Cardiac muscle cell (in vitro differentiated cells and primary cell): ENCODE data around the gene FAM227A. TPM values are rescaled to one million over a fixed set of nuclear protein-coding genes. Genes with fewer than 3 reads are reported as not detected.

Source experiments
- DNase-seq, 2 donors: peaks; one replicate each; pipeline versions ENCODE4 v3.0.0 to v3.0.0-alpha.2; 2010 to 2017; ENCODE audit warnings: low read depth in 1 of 2, low spot score in 1 of 2
- H3K27ac ChIP-seq: fragments of 200-600 bp; sonication (generic); 2 replicates; pipeline ENCODE4 v1.5.1; 2016
- H3K27me3 ChIP-seq: fragments of 200-600 bp; sonication (generic); 2 replicates; pipeline ENCODE4 v1.6.0; 2016; ENCODE audit warnings: control low read depth
- H3K36me3 ChIP-seq: fragments of 200-600 bp; sonication (generic); 2 replicates; pipeline ENCODE4 v1.5.1; 2016; ENCODE audit warnings: control low read depth
- H3K4me1 ChIP-seq: fragments of 200-600 bp; sonication (generic); 2 replicates; pipeline ENCODE4 v1.8.1; 2017; ENCODE audit warnings: low read depth, mild to moderate bottlenecking, mixed run types
- H3K4me3 ChIP-seq: fragments of 200-600 bp; sonication (generic); 2 replicates; pipeline ENCODE4 v1.5.1; 2016; ENCODE audit warnings: mild to moderate bottlenecking
- H3K9me3 ChIP-seq: fragments of 200-600 bp; sonication (generic); 2 replicates; pipeline ENCODE4 v1.5.1; 2017; ENCODE audit warnings: low read depth, mild to moderate bottlenecking, control low read depth
- CTCF ChIP-seq: IDR thresholded peaks from 2 replicates; pipeline ENCODE4 v1.5.1; 2012; ENCODE audit warnings: low read depth, mild to moderate bottlenecking, low read length
- polyA plus RNA-seq: library from polyadenylated mRNA; unstranded; fragments of >200 nt; fragmentation: Nextera tagmentation; extraction: Ambion mirVana; gene quantifications from 2 replicates; pipeline ENCODE4 v1.2.1, GENCODE V29; 2016
- total RNA-seq: library from RNA; depleted of rRNA; stranded (reverse); fragments of >200 nt; gene quantifications from 2 replicates; pipeline ENCODE4 v1.2.3, GENCODE V29; 2016

The FAM227A gene
- total and polyA plus RNA-seq, 2 experiments from 2014 or later, result 4.5 to 7.4 TPM

- no peak for TF ChIP-seq CTCF
- no peaks in the 10 kb centered on the region for H3K27me3 ChIP-seq
Observed at GRCh38 chr22:38549101-38549894, 106.9 kb downstream of the FAM227A start.

GRCh38 chr22:38540701-38541100, 115.5 kb downstream of the FAM227A start:
- TF ChIP-seq CTCF, result no peak
- DNase-seq, result no peak
- no peaks in the 10 kb centered on the region for H3K27me3 ChIP-seq
- H3K4me1 ChIP-seq, result no peaks in the 10 kb centered on the region
- no peaks in the 10 kb centered on the region for H3K9me3 ChIP-seq
- H3K36me3 ChIP-seq, result no peaks in the 10 kb centered on the region
- no peak overlapping the region for H3K4me3 ChIP-seq
- H3K27ac ChIP-seq, result no peak overlapping the region

More at GRCh38 chr22:38549101-38549894, 106.9 kb downstream of the FAM227A start:
- Histone ChIP-seq H3K4me3 (no peak overlapping the region), H3K9me3 (no peaks in the 10 kb centered on the region), H3K36me3 (no peaks in the 10 kb centered on the region), H3K27ac (no peak overlapping the region), H3K4me1 (no peaks in the 10 kb centered on the region)
- DNase-seq, result no peak

- H3K27me3 ChIP-seq, result no peaks in the 10 kb centered on the region
- TF ChIP-seq CTCF, result no peak
- no peaks in the 10 kb centered on the region for H3K36me3 ChIP-seq
- H3K9me3 ChIP-seq, result no peaks in the 10 kb centered on the region
- no peaks in the 10 kb centered on the region for H3K4me1 ChIP-seq
- H3K4me3 ChIP-seq, result no peak overlapping the region
- H3K27ac ChIP-seq, result no peak overlapping the region
- DNase-seq, result no peak
Observed at GRCh38 chr22:38531251-38531938, 124.8 kb downstream of the FAM227A start.

Other genes with a start within 250 kb of the FAM227A start
- 19.3 and 27.5 TPM in 2 replicates for gene KCNJ4, start 201.2 kb downstream of the FAM227A start, total RNA-seq
- gene KCNJ4, start 201.2 kb downstream of the FAM227A start, polyA plus RNA-seq, result 3.2 and 4.9 TPM in 2 replicates
- 13.1 and 19.7 TPM in 2 replicates for gene KDELR3, start 188.3 kb downstream of the FAM227A start, total RNA-seq
- gene KDELR3, start 188.3 kb downstream of the FAM227A start, polyA plus RNA-seq, result 21.8 and 26.5 TPM in 2 replicates
- gene DDX17, start 150.1 kb downstream of the FAM227A start, total RNA-seq, result 682 and 855 TPM in 2 replicates
- 53.7 and 60.4 TPM in 2 replicates for gene DDX17, start 150.1 kb downstream of the FAM227A start, polyA plus RNA-seq
- gene DMC1, start 86.2 kb downstream of the FAM227A start, total RNA-seq, result 0.32 and 3.0 TPM in 2 replicates
- 2.6 TPM in 1 of 2 replicates, not detected in the other for gene DMC1, start 86.2 kb downstream of the FAM227A start, polyA plus RNA-seq
- 24.9 and 25.9 TPM in 2 replicates for gene CBY1, start 246 bp upstream of the FAM227A start, total RNA-seq
- gene CBY1, start 246 bp upstream of the FAM227A start, polyA plus RNA-seq, result 68.4 and 84.6 TPM in 2 replicates
- 46.2 and 52.6 TPM in 2 replicates for gene TOMM22, start 25.6 kb upstream of the FAM227A start, total RNA-seq
- gene TOMM22, start 25.6 kb upstream of the FAM227A start, polyA plus RNA-seq, result 123 and 151 TPM in 2 replicates
- 37.0 and 41.0 TPM in 2 replicates for gene JOSD1, start 44.6 kb upstream of the FAM227A start, total RNA-seq
- gene JOSD1, start 44.6 kb upstream of the FAM227A start, polyA plus RNA-seq, result 3.1 and 4.4 TPM in 2 replicates
- gene GTPBP1, start 49.6 kb upstream of the FAM227A start, total RNA-seq, result 72.6 and 92.2 TPM in 2 replicates
- gene GTPBP1, start 49.6 kb upstream of the FAM227A start, polyA plus RNA-seq, result 49.8 and 65.3 TPM in 2 replicates
- 41.4 and 105 TPM in 2 replicates for gene SUN2, start 99.6 kb upstream of the FAM227A start, total RNA-seq
- 28.0 and 78.1 TPM in 2 replicates for gene SUN2, start 99.6 kb upstream of the FAM227A start, polyA plus RNA-seq
- 42.3 and 48.5 TPM in 2 replicates for gene DNAL4, start 137.8 kb upstream of the FAM227A start, total RNA-seq
- gene DNAL4, start 137.8 kb upstream of the FAM227A start, polyA plus RNA-seq, result 39.7 and 55.4 TPM in 2 replicates
- gene NPTXR, start 187.6 kb upstream of the FAM227A start, total RNA-seq, result 15.1 and 16.7 TPM in 2 replicates
- gene NPTXR, start 187.6 kb upstream of the FAM227A start, polyA plus RNA-seq, result 4.0 and 4.2 TPM in 2 replicates
- 62.5 and 89.9 TPM in 2 replicates for gene CBX6, start 215.8 kb upstream of the FAM227A start, total RNA-seq
- gene CBX6, start 215.8 kb upstream of the FAM227A start, polyA plus RNA-seq, result 40.9 and 46.8 TPM in 2 replicates